RPMI7951 (cell line): ENCODE measurements around the gene HRH3. TPM values are rescaled to one million over a fixed set of nuclear protein-coding genes. Genes with fewer than 3 reads are reported as not detected.

Experiments
- DNase-seq: peaks from one replicate; pipeline ENCODE4 v3.0.0-alpha.2; 2012; ENCODE audit warnings: low read depth
- total RNA-seq: library from RNA; depleted of rRNA; stranded (reverse); fragments of >200 nt; shearing (Covaris generic); gene quantifications from 2 replicates; pipeline ENCODE4 v1.2.3, GENCODE V29; 2014

Gene HRH3
- total RNA-seq, 1 experiment from 2014 or later, result not detected

- DNase-seq, result no peak
Measured at GRCh38 chr20:62244644-62245108, 24.6 kb upstream of the HRH3 start.

GRCh38 chr20:62243906-62244515 is 23.9 kb upstream of the HRH3 start:
- DNase-seq, result no peak

GRCh38 chr20:62243106-62243505 is 23.0 kb upstream of the HRH3 start:
- no peak for DNase-seq

GRCh38 chr20:62242176-62242575 is 22.1 kb upstream of the HRH3 start:
- no peak for DNase-seq

DNA sequence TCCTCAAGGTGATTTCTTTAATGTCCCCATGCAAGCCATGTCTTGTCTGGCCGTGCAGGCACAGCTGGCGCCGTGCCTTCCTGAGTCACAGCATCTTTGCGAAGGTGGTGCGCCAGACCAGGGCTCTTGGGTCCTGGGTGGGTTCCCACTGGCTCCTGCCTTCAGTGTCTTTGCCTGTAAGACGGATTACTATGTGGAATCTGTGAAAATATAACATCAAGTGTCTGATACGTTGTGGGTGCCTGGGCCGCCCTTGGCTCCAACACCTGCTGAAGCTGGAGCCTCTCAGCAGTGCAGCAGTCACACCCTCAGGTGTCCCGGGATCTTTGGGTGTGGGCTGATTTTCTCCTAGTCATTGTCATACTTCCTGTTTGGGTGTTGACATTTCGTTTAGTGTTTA is 21.4 kb upstream of the HRH3 start:
- no peak for DNase-seq

- no peak for DNase-seq
Measured at GRCh38 chr20:62240020-62240685, 20.1 kb upstream of the HRH3 start.

GRCh38 chr20:62239278-62239879 is 19.3 kb upstream of the HRH3 start:
- peak; percentile 16 for DNase-seq

GRCh38 chr20:62238569-62239277 is 18.6 kb upstream of the HRH3 start:
- peak; percentile 14 for DNase-seq

DNA sequence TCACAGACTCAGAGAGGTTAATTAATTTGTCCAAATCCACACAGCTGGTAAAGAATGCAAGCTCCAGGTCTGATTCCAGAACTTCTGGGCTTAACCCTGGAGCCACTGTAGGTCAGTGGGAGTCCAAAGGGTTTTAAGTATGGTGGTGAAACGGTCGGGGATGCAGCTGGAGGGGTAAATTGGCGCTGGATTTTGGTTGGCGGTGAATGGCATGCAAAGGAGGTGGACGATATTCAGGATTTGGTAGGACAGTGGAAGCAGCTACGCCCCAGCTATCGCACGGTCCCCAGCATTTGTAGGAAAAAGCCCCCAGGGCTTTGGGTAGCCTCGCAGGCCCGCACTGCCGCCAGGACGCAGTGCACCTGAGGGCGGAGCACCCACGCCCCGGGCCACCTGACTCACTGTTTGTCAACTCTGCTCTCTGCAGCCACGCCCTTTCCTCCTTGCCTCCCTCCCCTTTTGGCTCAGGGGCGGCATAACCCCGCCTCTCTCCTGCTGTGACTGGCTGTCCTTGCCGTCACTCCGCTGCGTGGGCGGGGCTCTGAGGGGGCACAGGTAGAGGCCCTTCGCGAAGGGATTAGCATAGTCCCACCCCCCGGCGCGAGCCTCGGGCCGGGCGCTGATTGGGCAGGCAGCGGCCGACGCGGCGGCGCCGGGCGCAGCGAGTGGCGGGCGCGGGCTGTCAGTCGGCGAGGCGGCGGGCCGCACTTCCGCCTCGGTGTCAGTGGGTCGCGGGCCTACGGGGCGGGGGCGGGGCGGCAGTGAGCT is 17.9 kb upstream of the HRH3 start, which contains the start of gene OSBPL2:
OSBPL2 (plus strand) TSS at position 721 of the 768 bp plus-strand sequence. CDS start 17,664 bp downstream, outside the sequence.
- DNase-seq, result peak; percentile 97

GRCh38 chr20:62237514-62237800 is 17.4 kb upstream of the HRH3 start:
- DNase-seq, result no peak

- DNase-seq, result no peak
Measured at GRCh38 chr20:62236766-62237513, 16.9 kb upstream of the HRH3 start.

DNA sequence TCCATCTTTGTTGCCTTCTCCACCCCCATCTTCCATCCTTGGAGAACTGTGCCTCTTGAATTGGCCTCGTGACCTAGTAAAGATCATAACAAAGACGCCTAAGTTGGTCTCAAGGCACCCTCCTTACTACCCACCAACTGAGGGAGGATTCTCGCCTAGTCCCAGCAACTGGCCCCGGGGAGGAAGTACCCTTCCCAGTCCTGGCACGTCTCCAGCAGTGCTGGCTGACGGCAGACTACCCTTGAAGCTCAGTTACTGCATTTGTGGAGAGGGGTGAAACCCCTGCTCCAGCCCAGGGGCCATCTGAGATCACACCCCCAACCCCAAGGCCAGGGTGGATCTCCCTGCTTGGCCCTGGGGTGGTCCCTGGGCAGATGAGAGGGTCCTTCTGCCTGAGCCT is 16.1 kb upstream of the HRH3 start:
- DNase-seq, result no peak

- DNase-seq, result no peak
Measured at GRCh38 chr20:62235777-62236157, 15.7 kb upstream of the HRH3 start.

DNA sequence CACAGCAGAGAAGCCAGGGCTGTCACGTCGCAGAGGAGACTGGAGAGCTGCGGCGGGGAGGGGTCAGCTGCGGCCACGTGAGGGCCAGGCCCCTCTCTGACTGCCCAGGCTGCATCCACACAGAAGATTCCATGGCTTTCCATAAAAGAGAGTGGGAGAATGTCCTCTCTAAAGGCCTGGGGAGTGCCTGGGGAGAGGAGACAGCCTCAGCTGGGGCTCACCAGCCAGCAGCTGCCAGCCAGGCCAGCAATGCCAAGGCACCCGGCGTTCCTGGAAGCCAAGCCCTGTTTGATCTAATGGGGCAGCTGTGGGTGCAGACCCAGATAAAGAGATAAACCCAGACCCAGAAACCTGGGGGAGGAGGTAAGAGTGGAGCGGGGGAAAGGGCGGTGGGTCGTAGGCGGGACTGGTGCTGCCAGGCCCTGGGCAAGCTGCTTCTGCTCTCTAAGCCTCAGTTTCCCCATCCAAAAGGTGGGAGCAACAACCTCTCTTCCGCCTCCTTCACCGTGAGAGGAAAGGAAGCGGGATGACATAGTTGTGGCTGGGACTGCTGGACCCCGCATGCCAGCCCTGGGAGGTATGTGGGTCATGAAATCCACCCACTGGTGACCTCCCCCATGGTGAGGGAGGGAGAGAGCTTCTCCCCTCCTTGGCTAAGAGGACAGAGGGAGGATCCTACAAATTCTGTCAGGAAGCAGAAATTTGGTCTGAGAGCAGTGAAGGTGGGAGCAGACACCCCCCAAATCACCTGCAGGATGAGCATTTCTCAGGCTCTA is 15.1 kb upstream of the HRH3 start:
- DNase-seq, result no peak

DNA sequence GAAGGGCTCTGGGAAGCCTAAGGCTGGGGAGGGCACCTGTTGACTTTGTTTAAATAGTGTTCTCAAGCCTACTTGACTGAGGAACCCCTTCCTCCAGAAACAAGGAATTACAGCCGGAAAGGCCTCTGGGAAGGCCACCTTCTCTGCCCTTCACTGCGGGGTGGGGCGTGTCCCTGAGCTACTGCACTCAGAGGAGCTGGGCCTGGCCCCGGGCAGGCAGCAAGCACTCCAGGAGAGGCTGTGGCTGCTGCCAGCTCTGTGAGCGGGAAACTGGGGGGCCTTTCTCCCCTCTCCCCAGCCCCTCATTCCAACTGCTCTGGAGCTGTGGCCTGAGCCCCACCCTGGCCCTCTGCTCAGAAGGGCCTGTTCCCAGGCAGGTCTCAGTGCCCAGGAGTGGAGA is 14.3 kb upstream of the HRH3 start:
- DNase-seq, result no peak

- DNase-seq, result no peak
Measured at GRCh38 chr20:62233684-62234083, 13.6 kb upstream of the HRH3 start.

GRCh38 chr20:62232770-62233645 is 12.9 kb upstream of the HRH3 start:
- no peak for DNase-seq

DNA sequence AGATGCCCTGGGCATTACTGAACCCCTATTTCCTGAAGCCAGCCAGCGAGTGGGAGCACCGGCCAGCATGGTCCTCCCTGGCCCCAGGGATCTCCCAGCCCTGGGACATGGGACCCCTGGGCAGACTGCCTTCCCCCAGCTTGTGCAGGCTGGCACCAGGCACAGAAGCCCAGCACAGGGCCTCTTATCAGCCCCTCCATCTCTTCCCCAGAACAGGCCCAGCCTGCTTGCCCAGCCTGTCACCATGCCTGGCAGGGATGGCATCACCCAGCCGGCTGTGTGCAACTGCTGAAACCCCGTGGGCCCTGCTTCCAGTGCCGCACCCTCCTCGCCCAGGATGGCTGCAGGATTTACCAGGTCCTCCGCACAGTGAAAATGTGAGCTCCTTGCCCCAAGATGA is 12.1 kb upstream of the HRH3 start:
- no peak for DNase-seq

GRCh38 chr20:62231292-62231691 is 11.2 kb upstream of the HRH3 start:
- no peak for DNase-seq
